ENCODE measurements around the gene DTNB.

- TF ChIP-seq CTCF (IDR thresholded peaks at IDR 0.05) (no peak), POLR2A (IDR thresholded peaks at IDR 0.05) (no peak), POLR2AphosphoS5 (IDR thresholded peaks at IDR 0.05) (no peak), EP300 (IDR thresholded peaks at IDR 0.05; ENCODE audit: low read depth) (no peak)
Observed at GRCh38 chr2:25692143-25692542, 18.8 kb upstream of the DTNB start.
